Renal cortex interstitium (tissue), 11 donors: ENCODE results near the gene LRRK2. TPM values are rescaled to one million over a fixed set of nuclear protein-coding genes. Genes with fewer than 3 reads are reported as not detected.
"Not testable (repeated sequence)": the region's sequence is repeated elsewhere in the genome, so short reads cannot be mapped to it uniquely, and the experiment has no call there.

Source experiments
- DNase-seq, 11 donors: peaks; one replicate each; pipeline ENCODE4 v3.0.0-alpha.2; 2013; ENCODE audit warnings: low read depth in 9 of 11, low spot score in 4 of 11; ENCODE audit errors: extremely low read depth in 1 of 11
- polyA plus RNA-seq, 3 donors: library from polyadenylated mRNA; unstranded; fragments of 120-200 nt; gene quantifications; one replicate each; pipeline ENCODE4 v1.2.1, GENCODE V29; 2013; ENCODE audit not compliant: insufficient read length in 3 of 3

Gene LRRK2
- polyA plus RNA-seq, 3 donors, result 25.2 to 34.8 (median 28.5) TPM

DNA sequence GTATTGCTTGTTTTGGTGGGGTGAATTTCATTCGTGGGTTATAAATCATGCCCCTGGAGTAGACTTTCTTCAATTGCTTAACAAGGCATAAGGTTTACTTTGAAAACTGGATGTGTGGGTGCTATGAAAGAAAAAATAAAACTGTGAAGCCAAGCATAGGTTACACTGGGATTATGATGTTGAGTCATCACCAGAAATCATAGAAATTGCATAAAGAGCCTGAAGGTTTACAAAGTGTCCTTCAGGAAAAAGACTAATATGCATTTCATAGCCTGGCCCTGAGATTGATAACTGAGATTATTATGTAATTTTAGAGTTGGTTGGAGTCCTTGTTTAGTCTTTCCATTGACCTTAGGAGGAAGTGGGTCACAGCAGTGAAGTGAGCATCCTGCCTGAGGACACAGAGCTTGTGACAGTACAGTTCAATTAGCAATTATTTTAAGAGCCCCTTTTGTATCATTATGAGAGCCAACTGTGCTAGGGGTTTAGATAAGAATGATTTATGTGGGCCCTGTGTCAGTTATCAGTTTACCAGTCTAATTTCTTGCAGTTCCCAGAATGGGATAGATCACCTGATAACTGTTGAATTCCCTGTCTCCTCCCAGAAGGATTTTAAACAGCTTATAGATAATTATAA, 13.6 kb downstream of the LRRK2 start:
- no peak for DNase-seq

DNA sequence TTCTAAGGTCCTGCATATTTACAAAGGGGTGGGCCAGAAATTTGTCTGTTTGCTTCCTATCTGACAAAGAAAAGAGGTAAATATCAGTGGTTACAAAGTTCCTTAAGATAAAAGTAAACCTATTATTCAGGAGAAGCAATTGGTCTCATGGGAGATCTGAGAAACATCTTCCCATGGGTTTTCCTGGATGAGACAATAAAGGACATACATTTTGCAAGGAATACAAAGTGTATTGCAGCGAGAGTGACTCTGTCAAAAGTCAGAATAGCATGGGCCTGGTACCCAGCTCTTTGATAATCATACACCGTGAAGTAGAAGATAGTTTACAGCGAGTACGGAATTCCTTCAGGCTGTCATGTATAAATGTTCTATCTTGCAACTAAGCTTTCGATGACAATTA, 14.2 kb downstream of the LRRK2 start:
- no peak for DNase-seq

DNA sequence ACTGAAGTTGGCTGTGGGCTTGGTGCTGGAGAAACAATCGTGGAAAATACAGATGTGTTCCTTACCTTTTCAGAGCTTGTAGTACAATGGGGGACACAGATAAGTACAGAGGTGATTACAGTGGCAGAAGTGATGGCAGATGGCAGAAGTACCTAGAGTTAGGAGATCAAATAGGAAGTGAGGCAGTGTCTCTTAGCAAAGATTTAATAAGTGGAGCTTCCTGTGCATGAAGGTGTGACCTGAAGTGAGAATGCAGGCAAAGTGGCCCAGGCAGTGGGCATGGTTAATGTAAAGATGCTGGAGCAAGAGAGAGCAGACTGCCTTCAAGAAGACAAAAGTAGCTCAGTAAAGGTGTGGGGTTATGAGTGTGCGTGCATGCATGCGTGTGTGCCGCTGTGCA, 16.0 kb downstream of the LRRK2 start:
- no peak for DNase-seq

DNA sequence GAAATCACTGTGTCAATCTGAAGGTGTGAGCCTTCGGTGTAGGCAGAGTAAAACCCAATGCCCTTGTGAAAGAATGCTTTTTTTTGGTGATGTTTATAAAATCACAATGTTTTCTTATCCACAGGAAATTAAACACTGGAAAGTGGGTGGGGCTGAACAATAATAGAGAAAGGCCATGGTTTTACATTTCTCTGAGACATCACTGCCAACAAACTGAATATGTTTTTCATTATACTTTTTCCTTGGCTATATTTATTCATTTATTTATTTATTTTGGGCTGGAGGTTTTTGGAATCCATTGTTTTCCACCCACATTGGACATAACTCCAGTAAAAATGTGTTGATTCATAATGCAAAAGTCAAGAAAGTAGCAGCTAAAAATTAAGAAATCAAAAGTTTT, 16.9 kb downstream of the LRRK2 start:
- no peak for DNase-seq

DNA sequence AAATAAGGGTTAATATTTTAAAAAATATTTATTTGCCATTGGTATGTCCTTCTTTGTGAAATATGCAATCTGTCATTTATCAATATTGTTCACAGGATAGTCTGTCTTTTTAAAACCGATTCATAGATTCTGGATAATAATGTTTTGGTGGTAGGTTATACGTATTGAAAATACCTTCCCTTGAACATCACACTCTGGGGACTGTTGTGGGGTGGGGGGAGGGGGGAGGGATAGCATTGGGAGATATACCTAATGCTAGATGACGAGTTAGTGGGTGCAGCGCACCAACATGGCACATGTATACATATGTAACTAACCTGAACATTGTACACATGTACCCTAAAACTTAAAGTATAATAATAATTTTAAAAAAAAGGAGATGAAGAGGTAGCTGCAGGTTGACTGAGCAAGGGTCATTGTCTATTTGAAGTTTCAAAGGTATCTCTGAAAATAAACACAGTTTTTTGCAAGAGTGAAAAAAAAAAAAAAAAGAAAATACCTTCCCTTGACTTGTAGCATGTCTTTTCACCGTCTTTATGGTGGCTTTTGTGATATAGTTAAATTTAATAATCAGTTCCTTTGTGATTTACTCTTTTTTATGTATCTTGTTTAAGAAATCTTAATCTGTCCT, 19.8 kb downstream of the LRRK2 start:
- not testable (repeated sequence) for DNase-seq

DNA sequence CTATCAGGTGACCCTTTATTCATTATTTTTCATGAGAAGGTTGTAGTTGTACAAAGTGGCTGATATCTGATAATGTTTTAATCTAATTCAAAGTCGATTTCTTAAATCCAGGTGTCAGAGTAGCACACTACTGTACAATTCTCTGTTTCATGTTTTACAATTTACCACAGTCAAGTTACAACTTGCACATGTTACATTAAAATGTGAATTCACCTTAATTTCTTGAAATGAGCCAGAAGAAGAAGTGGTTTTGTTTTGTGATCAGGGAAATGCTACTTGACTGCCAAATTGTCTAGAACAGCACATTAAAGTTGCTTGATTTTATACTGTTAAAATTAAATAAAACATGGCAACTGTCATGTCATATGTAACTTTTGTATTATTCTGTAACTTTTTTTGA, 23.2 kb downstream of the LRRK2 start:
- DNase-seq, result no peak

DNA sequence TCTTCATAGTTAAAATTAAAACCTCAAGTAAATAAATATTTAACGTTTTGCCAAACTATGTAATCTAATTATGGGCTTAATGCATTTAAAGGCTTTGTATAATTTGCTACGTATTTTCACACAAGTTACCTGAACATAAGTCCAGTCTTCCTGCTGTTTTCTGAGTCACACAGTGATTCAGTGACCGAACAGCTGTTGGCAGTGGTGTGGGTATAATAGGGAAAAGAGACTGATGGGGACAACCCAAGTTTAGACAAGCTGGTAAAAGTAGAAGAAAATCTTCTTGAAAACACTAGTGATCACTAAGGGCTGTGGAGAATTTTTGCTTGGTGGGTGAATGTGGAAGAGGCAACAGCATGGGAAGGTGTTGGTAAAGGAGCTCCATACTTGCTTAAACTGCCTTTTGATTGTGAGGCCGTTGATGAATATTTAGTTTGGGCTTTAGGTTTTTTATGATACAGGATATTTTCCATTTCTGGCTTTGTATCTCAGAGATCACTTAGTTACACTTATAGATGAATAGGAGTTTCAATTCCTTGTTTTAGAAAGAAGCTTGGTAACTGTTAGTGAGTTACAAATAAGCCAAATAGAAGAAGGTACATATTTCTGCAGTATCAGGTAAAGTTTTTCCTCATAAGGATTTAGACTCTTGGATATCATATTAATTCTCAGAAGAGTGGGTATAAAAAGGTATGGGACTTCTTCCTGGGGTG, 23.9 kb downstream of the LRRK2 start:
- DNase-seq, result no peak

DNA sequence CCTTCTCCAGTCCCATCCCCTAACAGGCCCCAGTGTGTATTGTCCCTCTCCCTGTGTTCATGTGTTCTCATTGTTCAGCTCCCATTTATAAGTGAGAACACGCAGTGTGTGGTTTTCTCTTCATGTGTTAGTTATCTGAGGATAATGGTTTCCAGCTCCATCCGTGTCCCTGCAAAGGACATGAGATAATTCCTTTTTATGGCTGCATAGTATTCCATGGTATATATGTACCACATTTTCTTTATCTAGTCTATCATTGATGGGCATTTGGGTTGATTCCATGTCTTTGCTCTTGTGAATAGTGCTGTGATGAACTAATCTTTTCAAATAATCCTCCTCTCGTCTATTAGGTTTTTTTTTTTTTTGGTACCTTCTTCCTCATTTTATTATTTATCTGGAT, 25.9 kb downstream of the LRRK2 start:
- DNase-seq, result not testable (repeated sequence)

DNA sequence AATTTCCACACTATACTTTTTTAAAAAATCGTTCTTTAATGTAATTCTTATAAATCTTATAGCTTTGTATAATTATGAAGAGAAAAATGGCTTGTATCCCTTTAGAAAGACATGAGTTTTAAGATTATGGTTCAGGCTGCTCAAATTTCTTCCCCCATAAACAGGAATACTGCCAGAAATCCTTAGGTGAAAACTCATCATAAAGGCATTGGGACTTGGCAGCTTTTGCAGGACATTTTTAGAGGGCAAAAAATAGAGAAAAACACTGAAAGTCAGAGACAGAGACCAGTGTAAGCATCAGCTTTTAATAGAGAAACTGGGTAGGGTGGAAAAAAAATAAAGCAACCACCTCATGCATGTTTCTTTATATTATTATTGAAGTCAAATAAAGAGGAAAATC, 29.1 kb downstream of the LRRK2 start:
- no peak for DNase-seq

DNA sequence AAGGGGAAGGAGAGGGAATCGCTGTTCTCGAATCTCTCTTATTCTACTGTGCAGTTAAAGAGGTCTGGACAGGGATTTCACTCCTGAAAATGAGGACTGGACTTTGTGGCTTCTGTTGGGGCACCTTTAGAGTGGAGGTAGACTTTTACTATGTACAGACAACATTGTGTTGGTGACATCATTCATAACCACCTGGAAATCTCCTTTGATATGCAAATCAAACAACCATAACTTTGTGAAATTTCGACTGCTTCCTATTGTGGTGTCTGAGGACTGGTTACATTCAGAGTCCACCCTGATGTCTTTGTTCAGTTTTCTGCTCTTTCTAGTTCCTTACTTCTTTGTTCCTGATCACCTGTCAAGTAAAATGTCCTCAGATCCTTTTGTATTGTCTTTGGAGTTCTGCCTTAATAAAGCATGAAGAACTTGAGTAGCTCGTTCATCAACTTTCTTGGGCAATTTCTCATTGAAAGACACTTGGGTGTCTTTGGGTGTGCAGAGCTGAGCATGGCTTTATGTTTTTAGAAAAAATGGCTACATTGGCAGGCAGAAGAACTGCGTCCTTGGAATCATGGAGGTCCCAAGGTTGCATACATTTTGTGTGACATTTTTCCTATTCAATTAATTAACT, 29.8 kb downstream of the LRRK2 start:
- DNase-seq, result no peak

DNA sequence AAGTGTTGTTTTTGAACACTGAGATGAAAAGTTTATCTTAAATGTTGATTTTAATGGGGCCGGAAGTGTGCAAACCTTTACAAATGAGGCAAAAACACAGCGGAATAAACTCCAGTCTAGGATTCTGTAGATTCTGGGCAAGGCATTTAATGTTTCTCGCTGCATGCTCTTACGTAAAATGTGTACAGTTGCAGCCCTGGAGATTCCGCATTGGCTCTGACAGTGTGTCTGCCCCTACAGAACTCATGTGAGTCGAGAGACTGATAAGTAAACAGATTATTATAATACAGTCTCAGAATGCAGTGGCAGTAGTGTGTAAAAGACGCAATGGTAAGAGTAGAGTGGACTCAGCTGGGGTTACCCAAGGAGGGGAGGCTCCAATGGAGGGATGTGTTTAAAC, 33.6 kb downstream of the LRRK2 start:
- no peak for DNase-seq

DNA sequence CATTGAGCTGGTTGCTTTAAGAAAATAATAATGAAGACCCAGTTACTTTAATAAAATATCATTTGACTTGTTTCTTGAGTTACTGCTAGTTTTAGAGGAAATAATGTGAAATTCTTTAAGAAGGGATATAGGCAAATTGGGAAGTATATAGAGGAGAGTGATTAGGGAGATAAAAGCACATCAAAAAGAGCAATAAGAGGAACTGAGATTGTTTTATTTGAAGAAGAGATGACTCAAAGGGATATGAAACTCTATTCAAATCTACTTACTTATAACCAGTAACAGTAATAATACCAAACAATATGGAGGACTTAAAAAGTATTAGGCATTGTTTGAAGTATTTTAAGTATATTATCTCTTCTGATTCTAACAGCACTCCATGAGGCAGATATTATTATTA, 37.1 kb downstream of the LRRK2 start:
- no peak for DNase-seq

DNA sequence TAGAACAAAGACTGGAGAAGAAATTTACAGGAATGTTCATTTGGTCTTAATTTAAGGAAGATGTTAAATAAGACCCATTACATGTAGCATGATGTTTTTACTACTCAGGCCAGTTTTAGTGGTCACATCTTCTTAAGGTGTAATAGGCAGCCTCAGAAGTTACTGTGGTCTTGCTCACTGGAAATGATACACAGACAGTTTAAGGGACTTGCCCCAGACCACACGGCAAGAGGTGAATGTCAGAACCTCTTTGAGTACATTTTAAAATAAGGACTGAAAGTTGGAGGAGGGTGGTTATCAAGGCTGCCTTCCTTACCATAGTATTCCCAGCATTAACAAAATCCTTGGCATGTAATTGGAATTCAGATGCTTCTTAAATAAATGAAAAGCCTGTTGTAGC, 37.9 kb downstream of the LRRK2 start:
- DNase-seq, result no peak

DNA sequence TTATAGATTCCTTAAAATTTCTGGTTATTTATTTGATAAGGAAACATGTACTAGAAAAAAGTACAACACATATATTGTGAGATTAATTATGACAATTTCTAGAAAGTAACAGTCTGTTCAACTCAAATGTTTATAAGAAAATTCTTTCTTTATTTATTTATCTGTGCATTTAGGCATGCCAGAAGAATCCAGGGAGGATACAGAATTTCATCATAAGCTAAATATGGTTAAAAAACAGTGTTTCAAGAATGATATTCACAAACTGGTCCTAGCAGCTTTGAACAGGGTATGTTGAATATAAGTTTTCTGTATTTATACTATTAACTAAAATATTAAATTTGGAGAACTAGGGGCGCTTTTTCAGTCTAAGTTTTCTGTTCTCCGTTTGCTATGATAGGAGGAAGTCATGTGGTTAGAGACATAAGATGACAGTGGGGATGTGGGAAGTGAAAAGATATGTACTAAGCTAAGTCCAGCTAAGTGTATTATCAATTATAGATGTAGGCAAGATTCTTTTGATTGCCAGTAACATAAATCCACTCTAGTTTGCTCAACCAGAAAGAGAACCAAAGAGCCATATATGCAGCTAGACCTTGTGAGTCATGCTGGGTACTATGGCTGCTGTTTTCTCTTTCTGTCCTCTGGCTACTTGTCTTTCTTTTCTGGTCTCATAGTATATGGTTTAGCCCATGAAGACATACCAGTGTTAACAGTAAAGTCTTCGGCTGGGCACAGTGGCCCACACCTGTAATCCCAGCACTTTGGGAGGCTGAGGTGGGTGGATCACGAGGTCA, 39.0 kb downstream of the LRRK2 start:
- no peak for DNase-seq

DNA sequence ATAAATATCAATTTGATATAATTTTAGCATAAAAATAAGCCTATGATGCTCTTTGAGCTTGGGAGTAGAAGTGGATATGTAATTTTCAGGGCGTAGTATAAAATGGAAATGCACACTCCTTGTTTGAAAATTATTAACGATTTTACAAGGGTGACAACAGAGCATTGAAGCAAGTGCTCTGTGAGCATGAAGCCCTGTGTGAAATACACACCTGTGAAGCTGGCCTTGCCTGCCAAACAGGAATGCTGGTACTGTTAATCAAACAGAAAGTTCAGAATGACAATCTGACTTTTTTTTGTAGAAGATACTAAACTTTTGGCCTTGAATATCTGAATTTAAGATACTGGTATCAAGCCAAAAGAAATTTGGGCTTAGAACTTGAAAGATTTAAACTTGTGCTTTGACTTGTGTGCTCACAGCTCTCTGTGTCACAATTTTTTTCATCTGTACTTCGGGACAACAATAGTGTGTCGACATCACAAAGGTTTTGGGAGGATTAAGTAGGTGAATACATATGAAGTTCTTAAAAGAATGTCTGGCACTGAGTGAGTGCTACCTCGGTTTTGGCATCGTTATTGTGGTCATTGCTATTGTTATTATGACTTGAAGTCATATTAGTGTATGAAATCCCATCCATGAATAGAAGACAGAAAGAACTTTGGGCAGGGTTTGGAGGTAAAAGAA, 47.3 kb downstream of the LRRK2 start:
- DNase-seq, result no peak

DNA sequence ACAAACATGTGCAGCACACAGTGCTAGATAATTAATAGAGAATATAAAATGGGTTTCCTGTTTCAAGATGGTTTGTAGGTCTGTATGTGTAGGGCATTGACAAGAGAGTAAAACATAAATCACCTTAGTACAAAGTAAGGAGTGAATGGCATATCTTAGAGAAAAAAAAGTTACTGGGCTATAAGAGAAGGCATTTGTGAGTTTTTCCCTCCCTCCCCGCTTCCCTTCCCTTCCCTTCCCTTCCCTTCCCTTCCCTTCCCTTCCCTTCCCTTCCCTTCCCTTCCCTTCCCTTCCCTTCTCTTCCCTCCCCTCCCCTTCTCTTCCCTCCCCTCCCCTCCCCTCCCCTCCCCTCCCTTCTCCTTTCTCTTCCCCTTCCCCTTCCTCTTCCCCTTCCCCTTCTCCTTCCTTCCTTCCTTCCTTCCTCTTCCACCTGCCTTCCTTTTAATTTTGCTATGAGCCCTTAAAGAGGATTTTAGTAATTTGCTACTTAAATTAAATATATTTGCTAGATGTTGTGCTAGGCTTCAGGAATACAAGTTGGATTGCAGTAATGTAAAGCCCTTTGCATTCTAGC, 57.1 kb downstream of the LRRK2 start:
- no peak for DNase-seq

DNA sequence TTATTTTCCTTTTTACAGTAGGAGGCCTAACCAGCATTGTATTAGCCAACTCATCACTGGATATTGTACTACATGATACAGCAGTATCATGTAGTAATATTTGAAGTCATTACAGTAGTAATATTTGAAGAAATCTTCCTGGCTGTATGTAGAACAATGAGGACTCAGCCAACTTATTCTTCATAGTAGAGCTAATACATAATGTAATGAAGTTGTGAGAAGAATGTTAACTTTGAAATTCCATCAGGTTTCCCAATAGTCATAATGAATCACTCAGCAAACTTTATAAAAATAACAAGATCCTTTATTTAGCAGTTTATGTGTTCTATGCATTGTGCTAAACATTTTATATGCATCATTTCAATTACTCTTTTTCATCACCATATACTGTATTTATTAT, 61.8 kb downstream of the LRRK2 start:
- DNase-seq, result no peak

DNA sequence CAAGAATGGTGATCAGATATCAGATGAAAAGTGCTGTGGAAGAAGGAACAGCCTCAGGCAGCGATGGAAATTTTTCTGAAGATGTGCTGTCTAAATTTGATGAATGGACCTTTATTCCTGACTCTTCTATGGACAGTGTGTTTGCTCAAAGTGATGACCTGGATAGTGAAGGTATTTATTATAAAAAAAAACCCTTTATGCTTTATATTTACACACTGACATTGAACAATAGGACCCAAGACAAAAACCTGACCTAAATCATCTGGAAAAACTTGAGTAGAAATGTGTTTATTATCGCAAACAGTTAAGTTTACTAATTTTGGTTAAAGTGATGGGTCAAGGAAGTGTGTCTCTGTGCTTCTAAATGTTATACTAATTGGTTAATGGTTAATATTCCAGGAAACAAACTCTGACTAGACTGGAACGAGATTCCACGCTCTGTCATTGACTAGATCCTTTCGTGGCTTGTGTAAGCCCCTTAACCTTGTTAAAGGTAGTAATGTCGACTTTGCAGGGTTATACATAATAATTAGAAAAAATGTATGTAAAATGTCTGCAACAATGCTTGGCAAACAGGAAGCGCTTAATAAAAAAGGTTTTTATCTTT, 62.7 kb downstream of the LRRK2 start:
- no peak for DNase-seq
